Stimulated activated CD8-positive, alpha-beta memory T cell treated with anti-CD3 and anti-CD28 coated beads, Interleukin-4, amount 100 ng/mL, for 1 hour (primary cell): Measurements from ENCODE around the gene METRN.
A peak's percentile ranks its signal among the peaks of the same experiment; 100 is the strongest.

Experiments
- DNase-seq, 2 donors: peaks; one replicate each; pipeline ENCODE4 v3.0.0-alpha.2; 2020; ENCODE audit warnings: low read depth in 2 of 2, low spot score in 1 of 2

METRN gene

DNA sequence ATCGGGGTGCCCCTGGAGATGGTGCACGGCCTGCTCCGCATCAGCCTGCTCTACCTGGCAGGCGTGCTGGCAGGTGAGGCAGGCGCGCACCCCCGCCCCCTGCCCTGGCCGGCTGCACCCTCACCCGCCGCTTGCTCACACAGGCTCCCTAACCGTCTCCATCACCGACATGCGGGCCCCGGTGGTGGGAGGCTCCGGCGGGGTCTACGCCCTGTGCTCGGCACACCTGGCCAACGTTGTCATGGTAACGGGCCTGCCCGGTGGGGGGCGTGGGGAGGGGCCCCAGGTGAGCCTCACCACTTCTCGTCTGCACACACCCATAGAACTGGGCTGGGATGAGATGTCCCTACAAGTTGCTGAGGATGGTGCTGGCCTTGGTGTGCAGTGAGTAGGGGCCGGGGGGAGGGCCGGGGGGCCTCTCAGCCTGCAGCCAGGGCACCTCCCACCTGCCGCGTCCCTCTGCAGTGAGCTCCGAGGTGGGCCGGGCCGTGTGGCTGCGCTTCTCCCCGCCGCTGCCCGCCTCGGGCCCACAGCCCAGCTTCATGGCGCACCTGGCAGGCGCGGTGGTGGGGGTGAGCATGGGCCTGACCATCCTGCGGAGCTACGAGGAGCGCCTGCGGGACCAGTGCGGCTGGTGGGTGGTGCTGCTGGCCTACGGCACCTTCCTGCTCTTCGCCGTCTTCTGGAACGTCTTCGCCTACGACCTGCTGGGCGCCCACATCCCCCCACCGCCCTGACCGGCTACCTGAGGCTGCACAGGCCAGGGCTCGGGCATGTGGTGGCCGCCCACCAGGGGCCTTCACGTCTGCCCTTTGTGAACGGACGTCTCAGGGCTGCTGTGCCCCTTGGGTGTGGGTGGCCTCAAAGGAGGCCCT is 37.4 kb upstream of the METRN start:
- DNase-seq: no peak

GRCh38 chr16:678209-678857 is 36.6 kb upstream of the METRN start:
- no peak for DNase-seq

DNA sequence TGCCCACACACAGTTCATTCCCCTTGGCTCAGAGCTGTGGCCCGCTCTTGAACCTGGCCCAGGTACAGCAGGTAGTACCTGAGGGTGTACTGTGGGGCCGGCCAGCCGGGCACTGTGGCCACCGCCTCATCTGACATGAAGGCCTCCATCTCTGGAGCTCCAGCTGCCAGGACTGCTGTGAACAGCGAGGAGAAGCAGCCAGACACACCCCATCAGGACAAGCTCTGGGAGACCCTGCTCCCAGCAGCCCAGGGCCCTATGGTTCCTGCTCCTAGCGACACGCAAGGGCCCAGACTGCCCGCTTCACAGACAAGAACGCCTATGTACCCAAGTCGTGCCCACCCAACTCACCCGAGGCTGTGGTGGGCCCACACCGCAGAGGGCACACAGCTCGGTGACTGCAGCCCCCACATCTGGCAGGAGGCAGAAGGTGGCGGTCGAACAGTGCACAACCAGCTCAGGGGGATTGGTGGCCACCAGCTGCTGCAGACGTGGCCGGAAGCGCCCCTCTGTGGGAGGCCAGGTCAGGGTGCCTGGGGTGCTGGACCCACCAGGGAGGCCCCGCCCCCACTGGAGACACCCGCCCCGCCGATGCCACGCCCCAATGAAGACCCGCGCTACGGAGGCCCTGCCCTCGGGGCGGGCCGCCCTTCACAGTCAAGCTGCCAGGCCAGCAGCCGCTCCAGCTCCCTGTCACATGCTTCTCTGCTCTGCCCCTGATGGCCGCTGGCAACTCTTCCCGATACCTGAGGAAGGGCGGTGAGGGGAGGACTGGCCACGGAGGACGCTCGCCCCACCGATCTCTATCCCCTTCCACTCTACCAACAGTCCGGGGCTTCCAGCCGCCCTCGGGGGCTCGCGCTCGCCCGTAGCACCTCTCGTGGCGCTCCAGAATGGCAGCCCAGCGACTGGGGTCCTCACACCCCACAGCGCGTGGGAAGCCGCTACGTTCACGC is 35.8 kb upstream of the METRN start:
- DNase-seq: no peak

GRCh38 chr16:679814-680624 is 34.9 kb upstream of the METRN start, which contains the start of gene STUB1:
Gene STUB1 (plus strand): TSS chr16:680410. CDS start chr16:680526, 116 bp downstream.
- peak; percentile 65 to 80 for DNase-seq

DNA sequence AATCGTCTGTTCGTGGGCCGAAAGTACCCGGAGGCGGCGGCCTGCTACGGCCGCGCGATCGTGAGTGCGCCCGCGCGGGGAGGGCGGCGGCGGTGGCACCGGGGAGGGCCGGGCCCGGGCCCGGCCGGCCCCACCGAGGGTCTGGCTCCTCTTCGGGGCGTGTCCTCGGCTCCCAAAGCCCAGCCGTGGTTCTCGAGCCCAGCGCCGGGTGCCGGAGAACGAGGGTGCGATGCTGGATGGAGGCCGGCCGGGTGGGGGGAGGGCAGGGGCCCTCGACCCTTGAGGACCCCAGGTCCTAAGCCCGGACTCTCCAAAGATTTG is 34.3 kb upstream of the METRN start:
- DNase-seq: no peak

DNA sequence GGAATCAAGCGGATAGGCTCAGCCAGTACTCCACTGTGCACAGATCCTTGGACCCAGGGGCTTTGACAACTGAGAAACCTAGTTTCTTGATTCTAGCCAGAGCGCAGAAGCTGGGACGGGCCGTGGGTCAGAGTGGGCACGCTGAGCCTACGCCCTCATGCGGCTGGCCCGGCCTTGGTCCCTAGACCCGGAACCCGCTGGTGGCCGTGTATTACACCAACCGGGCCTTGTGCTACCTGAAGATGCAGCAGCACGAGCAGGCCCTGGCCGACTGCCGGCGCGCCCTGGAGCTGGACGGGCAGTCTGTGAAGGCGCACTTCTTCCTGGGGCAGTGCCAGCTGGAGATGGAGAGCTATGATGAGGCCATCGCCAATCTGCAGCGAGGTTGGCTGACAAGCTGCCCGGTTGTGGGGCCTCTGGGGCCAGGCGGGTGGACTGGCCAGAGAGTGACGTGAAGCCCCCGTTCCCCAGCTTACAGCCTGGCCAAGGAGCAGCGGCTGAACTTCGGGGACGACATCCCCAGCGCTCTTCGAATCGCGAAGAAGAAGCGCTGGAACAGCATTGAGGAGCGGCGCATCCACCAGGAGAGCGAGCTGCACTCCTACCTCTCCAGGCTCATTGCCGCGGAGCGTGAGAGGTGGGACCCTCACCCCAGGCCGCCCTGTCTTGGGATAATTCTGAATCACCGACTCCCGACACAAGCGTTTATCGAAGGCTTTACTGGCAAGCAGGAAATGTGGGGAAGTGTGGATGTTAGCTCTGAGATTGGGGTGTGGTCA is 33.8 kb upstream of the METRN start:
- no peak for DNase-seq

- no peak for DNase-seq
Observed at GRCh38 chr16:681746-682427, 33.0 kb upstream of the METRN start.

DNA sequence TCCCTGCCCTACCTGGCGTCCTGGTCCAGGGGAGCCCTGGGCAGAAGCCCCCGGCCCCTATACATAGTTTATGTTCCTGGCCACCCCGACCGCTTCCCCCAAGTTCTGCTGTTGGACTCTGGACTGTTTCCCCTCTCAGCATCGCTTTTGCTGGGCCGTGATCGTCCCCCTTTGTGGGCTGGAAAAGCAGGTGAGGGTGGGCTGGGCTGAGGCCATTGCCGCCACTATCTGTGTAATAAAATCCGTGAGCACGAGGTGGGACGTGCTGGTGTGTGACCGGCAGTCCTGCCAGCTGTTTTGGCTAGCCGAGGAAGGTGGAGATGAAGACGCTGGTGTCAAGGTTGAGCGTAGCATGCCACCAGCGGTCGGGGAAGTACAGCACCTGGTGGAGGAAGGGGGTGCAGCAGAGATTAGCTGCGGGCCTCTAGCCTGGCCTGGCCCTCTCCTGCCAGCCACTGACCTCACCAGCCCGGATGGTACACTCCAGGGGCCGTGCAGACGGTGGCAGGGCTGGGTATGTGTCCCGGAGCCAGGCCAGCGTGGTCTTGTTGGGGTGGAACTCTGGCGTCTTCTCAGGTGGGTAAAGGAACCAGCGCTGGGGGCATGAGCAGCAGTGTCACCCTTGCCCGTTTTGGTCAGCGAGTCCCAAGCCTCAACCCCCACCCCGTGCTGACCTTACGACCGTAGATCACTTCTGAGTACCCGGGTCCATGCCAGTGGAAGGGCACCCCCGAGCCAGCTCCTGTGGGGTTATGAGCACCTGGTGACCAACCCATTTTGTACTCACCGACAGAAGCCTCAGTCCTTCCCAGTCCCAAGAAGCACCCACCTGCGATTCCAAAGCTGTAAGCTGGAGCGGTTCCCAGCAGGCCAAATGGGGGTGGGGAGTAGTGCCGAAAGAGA is 32.2 kb upstream of the METRN start:
- DNase-seq: no peak

DNA sequence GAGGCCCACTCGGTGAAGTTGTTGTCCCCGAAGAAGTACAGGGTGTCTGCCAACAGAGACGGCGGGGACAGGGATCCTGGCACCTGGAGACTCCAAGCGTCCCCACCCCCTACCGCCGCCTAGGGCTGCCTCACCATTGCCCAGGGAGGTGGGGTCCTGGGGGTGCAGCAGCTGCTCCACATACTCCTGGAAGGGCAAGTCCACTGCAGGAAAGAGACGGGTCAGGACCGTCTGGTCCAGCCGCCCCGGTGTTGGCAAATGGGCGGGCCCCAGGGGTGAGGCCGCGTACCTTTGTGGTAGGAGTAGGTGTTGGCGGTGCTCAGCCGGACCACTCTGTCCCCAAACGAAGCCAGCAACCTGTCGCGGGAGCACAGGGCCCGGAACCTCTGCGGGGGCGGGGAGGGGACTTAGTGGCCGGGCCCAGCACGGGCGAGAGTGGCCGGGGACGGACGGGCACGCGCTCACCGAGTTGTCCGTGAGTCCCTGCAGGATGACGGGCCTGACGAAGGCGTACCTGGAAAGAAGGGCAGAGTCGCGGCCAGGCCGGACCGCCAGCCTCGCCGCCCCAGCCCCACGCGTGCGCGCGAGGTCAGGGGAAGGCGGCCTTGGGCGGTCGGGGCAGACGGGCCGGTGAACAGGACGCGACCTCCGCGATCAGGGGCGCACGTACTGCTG is 31.4 kb upstream of the METRN start:
- no peak for DNase-seq

DNA sequence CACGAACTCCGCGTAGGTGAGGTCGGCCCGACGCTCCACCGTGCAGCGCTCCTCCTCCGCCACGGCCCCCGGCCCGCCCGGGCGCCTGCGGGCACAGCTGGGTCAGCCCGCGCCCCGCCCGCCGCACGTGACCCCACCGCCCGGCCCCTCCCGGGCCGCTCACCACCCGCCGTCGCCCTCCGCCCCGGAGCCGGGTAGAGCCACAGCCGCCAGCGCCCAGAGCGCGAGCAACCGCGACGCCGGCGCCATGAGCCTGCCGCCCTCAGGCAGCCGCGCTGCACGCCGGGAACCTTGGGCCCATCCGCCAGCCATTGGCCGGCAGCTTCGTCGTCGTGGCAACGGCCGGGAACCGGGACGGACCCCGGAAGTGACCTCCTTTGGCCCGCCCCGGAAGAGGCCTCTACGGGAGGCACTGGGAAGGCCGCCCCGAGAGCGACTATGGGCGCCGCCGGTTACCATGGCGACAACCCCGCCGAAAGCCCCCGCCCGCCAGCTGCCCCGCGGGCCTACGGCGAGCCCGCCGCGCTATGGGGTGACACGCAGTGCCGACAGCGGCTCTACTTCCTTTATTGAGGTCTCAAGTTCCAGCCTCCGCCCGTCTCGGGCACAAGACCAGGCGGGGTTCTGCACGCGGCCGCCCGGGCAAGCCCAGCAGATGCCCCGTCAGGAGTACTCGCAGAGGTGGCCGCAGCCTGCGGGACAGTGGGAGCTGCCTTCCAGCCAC is 30.7 kb upstream of the METRN start, which contains the start of gene JMJD8:
Gene JMJD8 (minus strand): TSS at position 264 of the 724 bp plus-strand sequence. CDS start 15 bp downstream, at position 249.
- DNase-seq: peak; percentile 88 to 91

DNA sequence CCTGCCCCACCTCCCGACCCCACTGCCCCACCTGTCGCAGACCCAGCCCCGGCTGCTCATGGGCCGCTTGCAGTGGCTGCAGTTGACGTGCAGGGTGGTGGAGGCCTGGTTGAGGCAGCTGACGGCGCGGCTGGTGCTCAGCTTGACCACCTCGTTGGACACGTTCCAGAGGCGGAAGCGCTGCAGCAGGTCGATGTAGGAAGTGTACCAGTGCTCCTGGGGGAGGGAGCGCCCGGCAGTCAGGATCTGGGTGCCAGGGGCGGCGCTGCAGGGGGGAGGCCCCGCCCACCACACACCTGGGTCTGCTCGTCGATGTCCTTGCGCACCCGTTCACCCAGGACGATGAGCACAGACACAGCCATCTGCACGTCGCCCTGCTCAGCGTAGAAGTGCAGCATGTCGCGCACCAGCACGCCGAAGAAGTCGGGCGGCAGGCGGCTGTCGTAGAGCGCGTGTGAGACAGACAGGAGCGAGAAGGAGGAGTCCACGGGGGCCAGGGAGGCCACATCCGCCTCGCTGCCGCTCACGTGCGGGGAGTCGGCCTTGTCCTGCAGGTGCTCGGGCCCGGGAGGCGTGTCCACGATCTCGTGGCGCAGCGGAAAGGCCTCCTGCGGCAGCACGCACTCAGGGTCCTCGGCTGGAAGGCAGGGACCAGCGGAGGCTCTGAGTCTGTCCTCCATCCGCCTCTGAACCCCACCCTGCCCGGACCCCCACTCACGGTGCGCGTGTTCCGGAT is 29.8 kb upstream of the METRN start:
- no peak for DNase-seq

GRCh38 chr16:685967-686366 is 29.0 kb upstream of the METRN start:
- DNase-seq: no peak

- DNase-seq: no peak
Observed at GRCh38 chr16:686459-687260, 28.3 kb upstream of the METRN start.

- DNase-seq: no peak
Observed at GRCh38 chr16:687499-687898, 27.4 kb upstream of the METRN start.

GRCh38 chr16:689175-689897 is 25.6 kb upstream of the METRN start:
- DNase-seq: no peak
